Activated naive CD8-positive, alpha-beta T cell treated with anti-CD3 and anti-CD28 coated beads, Interleukin-2, amount 10 ng/mL, durations not matched to agents 7 days and 5 days (primary cell): ENCODE data around the gene BBS2. TPM values are rescaled to one million over a fixed set of nuclear protein-coding genes. Genes with fewer than 3 reads are reported as not detected.

Experiments
- ATAC-seq: fragments of 150-1000 bp; cut with Tn5 transposase; one replicate; pipeline ENCODE4 v1.10.0; 2021; ENCODE audit warnings: low read depth, moderate library complexity
- POLR2A ChIA-PET: fragments of 350-600 bp; sonication (Branson Sonifier 250); formaldehyde crosslinking; loops from one replicate; lab custom pipeline; 2021; ENCODE audit warnings: antibody characterized with exemption; lab: Charles Lee
- DNase-seq: peaks from one replicate; pipeline ENCODE4 v3.0.0; 2021
- H3K27ac Mint-ChIP-seq: one replicate; pipeline ENCODE4 v1.8.0; 2022; ENCODE audit warnings: mild to moderate bottlenecking, mixed read lengths
- H3K27me3 Mint-ChIP-seq: one replicate; pipeline ENCODE4 v1.8.0; 2022; ENCODE audit warnings: mild to moderate bottlenecking, moderate library complexity, mixed read lengths
- H3K36me3 Mint-ChIP-seq: one replicate; pipeline ENCODE4 v1.8.0; 2021; ENCODE audit warnings: mild to moderate bottlenecking, mixed read lengths
- H3K4me1 Mint-ChIP-seq: one replicate; pipeline ENCODE4 v1.8.0; 2021; ENCODE audit warnings: mixed read lengths
- H3K4me3 Mint-ChIP-seq: one replicate; pipeline ENCODE4 v1.8.0; 2022; ENCODE audit warnings: mild to moderate bottlenecking, moderate library complexity, mixed read lengths
- H3K9me3 Mint-ChIP-seq: one replicate; pipeline ENCODE4 v1.8.0; 2021; ENCODE audit warnings: mixed read lengths
- total RNA-seq, 2 experiments: library from RNA; stranded (reverse); gene quantifications; one replicate each; pipeline ENCODE4 v1.2.3, GENCODE V29; 2021

The BBS2 gene
- total RNA-seq, 2 experiments from 2014 or later = 38.2 to 41.5 TPM

DNA sequence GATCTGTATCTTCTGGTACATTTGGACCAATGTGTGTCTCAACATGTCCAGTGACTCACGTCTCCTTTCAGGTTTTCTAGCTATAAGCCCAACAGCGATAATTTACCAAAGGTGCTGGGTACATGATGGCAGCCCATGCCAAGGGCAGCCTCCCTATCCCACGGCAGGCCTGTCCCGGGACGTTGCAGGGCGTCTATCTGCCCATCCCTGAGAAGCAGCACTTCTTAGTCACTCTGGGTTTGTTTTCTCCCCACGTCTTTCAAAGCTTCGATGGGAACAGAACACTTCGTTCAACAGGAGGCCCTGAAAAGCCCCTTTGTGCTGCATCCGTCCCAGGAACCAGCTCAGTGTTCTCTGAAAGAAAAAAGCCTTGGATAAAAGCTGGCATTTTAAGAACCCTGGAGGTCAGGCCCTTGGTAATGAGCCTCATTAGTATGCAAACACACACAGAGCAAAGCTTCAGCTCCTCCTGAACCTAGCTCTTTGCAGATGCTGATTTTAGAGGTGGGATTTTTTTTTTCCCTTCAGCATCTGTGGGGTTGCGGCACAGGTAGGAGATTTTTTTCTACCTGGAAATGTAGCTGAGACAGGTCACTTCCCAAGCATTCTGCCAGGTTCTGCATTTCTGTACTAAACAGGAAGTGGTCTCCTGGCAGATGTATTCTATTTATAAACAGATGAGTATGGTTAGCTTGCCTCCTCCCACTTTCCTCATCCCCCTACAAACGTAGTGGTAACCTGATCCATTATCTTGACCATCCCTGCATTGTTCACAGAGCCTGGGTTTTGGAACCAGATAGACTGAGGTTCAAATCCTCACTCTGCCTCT lies 27.5 kb upstream of the BBS2 start:
- peak overlapping the region; percentile 22 for H3K4me3 Mint-ChIP-seq
- no peak overlapping the region for H3K27ac Mint-ChIP-seq
- H3K4me1 Mint-ChIP-seq = peaks cover 10% of the 10 kb centered on the region
- ATAC-seq (no peak), DNase-seq (no peak)
- no peaks in the 10 kb centered on the region for H3K36me3 Mint-ChIP-seq
- H3K27me3 Mint-ChIP-seq = peaks cover 8% of the 10 kb centered on the region
- POLR2A ChIA-PET = interaction anchor here (0.7 to 1.6 kb wide), 2 partner anchors 28 to 200 kb away, joined by 3 to 4 read pairs; partner anchors contain the start of gene BBS2
- H3K9me3 Mint-ChIP-seq = no peaks in the 10 kb centered on the region

DNA sequence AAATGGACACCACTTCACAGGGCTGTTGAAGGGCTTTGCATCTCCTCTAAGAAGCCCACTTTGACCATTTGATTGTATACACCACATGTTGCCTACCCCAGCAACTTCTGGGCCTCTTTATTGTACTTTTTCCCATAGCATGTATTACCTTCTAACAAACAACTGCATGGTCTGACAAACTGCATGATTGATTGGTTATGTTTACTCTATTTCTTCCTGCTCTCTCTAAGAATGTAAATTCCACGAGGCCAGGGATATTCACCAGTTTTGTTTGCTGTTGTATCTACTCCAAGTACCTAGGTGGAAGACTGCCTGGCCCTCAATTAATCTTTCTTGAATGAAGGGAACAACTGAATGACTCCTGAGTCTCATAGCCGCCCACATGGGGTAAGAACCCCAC lies 22.2 kb upstream of the BBS2 start:
- H3K27me3 Mint-ChIP-seq = peaks cover 14% of the 10 kb centered on the region
- no peaks in the 10 kb centered on the region for H3K36me3 Mint-ChIP-seq
- POLR2A ChIA-PET = no interaction called here
- ATAC-seq (no peak), DNase-seq (no peak)
- H3K9me3 Mint-ChIP-seq = no peaks in the 10 kb centered on the region
- H3K4me1 Mint-ChIP-seq = no peaks in the 10 kb centered on the region
- H3K4me3 Mint-ChIP-seq = no peak overlapping the region
- H3K27ac Mint-ChIP-seq = no peak overlapping the region

DNA sequence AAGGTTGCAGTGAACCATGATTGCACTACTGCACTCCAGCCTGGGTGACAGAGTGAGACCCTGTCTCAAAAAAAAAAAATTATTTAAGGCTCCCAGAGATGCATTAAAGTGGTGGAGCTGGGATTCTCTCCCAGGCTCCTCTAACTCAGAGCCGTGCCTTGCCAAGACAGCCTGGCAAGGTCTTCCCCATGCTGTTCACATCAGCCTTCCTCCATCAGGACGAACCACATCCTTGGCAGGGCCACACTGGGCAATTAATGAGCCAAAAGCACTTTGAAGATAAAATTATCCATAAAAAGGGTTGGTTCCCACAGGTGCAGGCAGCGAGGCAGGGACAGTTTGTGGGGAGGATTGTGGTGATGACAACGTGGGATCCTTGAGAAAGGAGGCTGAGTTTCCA lies 19.8 kb upstream of the BBS2 start:
- no peak overlapping the region for H3K27ac Mint-ChIP-seq
- POLR2A ChIA-PET = no interaction called here
- H3K4me1 Mint-ChIP-seq = no peaks in the 10 kb centered on the region
- H3K4me3 Mint-ChIP-seq = no peak overlapping the region
- H3K9me3 Mint-ChIP-seq = no peaks in the 10 kb centered on the region
- ATAC-seq (no peak), DNase-seq (no peak)
- peaks cover 20% of the 10 kb centered on the region for H3K27me3 Mint-ChIP-seq
- no peaks in the 10 kb centered on the region for H3K36me3 Mint-ChIP-seq

DNA sequence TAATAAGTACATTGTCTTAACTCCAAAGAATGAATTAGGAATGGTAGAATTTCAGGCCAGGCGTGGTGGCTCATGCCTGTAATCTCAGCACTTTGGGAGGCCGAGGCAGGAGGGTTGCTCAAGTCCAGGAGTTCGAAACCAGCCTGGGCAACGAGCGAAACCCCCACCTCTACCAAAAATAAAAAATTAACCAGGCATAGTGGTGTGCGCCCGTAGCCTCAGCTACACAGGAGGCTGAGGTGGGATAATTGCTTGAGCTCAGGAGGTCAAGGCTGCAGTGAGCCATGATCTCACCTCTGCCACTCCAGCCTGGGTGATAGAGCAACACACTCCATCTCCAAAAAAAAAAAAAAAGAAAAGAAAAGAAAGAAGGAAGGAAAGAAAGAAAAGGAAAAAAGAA lies 18.5 kb upstream of the BBS2 start:
- Mint-ChIP-seq H3K4me1 (no peaks in the 10 kb centered on the region), H3K9me3 (no peaks in the 10 kb centered on the region), H3K27me3 (peaks cover 20% of the 10 kb centered on the region), H3K4me3 (no peak overlapping the region), H3K27ac (no peak overlapping the region), H3K36me3 (no peaks in the 10 kb centered on the region)
- POLR2A ChIA-PET = no interaction called here
- DNase-seq (no peak), ATAC-seq (no peak)

DNA sequence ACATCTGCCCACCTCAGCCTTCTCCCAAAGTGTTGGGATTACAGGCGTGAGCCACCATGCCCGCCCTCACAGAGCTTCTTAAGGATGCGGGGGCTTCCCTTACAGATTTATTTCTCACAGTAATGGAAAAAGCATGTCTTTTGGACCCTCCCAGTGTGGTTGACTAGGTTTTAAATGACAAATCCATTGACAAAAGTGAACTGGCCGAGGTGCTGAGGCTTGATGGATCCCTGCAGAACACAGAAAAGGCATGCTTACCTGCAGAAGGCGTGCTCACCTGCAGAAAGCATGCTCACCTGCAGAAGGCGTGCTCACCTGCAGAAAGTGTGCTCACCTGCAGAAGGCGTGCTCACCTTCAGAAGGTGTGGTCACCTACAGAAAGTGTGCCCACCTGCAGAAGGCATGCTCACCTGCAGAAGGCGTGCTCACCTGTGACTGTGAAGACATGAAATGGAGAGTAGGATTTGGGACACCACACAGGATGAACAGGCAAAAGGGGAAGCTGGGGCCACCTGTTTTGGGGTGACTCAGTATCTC lies 15.1 kb upstream of the BBS2 start:
- ATAC-seq = no peak
- no peak overlapping the region for H3K27ac Mint-ChIP-seq
- no peak overlapping the region for H3K4me3 Mint-ChIP-seq

DNA sequence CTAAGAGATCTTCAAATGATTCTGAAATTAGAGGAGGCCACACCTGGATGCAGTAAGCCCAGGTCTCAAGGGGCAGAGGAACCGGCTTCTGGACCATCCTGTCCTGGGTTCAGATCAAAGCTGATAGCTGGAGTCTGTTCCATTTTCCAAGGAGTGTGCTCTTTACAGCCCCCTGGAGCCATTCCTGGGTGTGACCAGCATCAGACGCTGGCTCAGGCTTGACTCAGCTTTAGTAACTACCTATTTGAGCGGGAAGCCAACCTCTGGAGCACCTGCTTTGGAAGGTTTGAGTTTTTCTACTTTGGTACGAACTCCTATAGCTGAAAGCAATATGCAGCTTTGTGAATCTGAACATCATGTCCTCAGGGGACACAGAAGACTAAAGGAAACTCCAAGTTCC lies 12.9 kb upstream of the BBS2 start:
- H3K36me3 Mint-ChIP-seq = no peaks in the 10 kb centered on the region
- H3K27me3 Mint-ChIP-seq = peaks cover 27% of the 10 kb centered on the region
- no peak for DNase-seq
- no peak overlapping the region for H3K4me3 Mint-ChIP-seq
- H3K4me1 Mint-ChIP-seq = no peaks in the 10 kb centered on the region
- POLR2A ChIA-PET = no interaction called here
- H3K27ac Mint-ChIP-seq = no peak overlapping the region
- no peaks in the 10 kb centered on the region for H3K9me3 Mint-ChIP-seq
- ATAC-seq = no peak

More for the DNA sequence above, 15.1 kb upstream of the BBS2 start:
- POLR2A ChIA-PET = interaction anchor here (0.6 kb wide), 1 partner anchor 41 kb away, joined by 4 read pairs; no protein-coding TSS in a partner anchor
- H3K36me3 Mint-ChIP-seq = no peaks in the 10 kb centered on the region
- no peak for DNase-seq
- no peaks in the 10 kb centered on the region for H3K4me1 Mint-ChIP-seq
- peaks cover 24% of the 10 kb centered on the region for H3K27me3 Mint-ChIP-seq
- H3K9me3 Mint-ChIP-seq = no peaks in the 10 kb centered on the region

DNA sequence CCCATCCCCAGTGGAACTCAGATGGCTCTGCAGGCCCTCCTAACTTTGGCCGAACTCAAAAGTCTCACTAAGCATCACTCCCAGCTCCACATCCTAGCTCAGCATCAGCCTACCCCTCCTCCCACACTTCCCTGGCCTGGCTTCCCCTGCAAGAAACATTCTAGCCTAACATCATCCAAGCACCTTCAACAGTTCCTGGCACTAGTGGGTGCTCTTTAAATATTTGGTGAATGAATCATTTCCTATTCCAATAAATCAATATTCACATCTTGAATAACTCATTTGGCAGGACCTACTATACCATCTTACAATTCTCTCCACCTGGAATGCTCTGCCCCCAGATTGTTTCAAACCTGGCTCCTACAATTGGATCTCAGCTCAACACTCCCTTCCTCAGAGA lies 11.0 kb upstream of the BBS2 start:
- ATAC-seq (no peak), DNase-seq (no peak)
- Mint-ChIP-seq H3K9me3 (no peaks in the 10 kb centered on the region), H3K27me3 (peaks cover 31% of the 10 kb centered on the region), H3K36me3 (no peaks in the 10 kb centered on the region), H3K4me1 (no peaks in the 10 kb centered on the region), H3K4me3 (no peak overlapping the region), H3K27ac (no peak overlapping the region)
- POLR2A ChIA-PET = no interaction called here

DNA sequence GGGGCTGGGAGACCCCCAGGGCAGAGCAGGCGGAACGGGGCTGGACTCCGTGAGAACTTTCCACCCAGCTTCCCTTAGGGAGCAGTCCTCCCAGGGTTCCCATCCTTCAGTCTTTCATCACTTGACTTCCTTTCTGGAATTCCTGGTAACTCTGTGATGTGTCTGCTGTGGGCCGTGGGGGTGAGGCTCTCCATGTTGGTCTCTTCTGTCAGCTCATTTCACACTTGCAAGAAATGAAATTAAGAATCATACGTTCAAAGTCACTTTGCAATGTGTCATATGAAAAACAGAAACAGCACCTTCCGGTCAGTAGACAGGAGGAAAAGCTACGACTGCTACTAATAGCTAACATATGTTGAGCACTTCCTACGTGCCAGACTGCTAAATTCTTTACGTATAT lies 5.4 kb upstream of the BBS2 start:
- H3K4me3 Mint-ChIP-seq = no peak overlapping the region
- H3K27me3 Mint-ChIP-seq = peaks cover 20% of the 10 kb centered on the region
- DNase-seq = no peak
- H3K27ac Mint-ChIP-seq = no peak overlapping the region
- H3K4me1 Mint-ChIP-seq = peaks cover 10% of the 10 kb centered on the region
- POLR2A ChIA-PET = interaction anchor here (0.7 kb wide), 1 partner anchor 20 kb away, joined by 3 read pairs; no protein-coding TSS in a partner anchor
- no peaks in the 10 kb centered on the region for H3K9me3 Mint-ChIP-seq
- no peaks in the 10 kb centered on the region for H3K36me3 Mint-ChIP-seq
- no peak for ATAC-seq

DNA sequence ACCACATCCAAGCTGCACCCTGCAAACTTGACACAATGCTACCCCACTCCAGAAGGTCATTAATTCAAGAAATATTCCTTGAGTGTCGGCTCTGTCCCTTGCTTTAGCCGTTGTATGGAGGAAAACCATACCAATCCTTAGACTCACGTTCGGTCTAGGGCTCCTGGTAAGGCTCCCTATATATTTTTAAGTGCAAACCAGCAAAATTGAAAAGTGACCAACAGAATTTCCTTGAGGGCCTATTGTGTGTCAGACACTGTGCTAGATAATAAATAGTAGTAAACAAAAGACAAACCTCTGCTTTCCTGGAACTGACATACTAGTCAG lies 390 bp upstream of the BBS2 start:
- peak; percentile 8 for ATAC-seq
- peak overlapping the region; percentile 8 for H3K27ac Mint-ChIP-seq
- H3K36me3 Mint-ChIP-seq = no peaks in the 10 kb centered on the region
- no peaks in the 10 kb centered on the region for H3K9me3 Mint-ChIP-seq
- no peak for DNase-seq
- peak overlapping the region; percentile 77 for H3K4me3 Mint-ChIP-seq
- H3K27me3 Mint-ChIP-seq = no peaks in the 10 kb centered on the region
- POLR2A ChIA-PET = interaction anchor here (0.6 to 1.7 kb wide), 2 partner anchors 27 to 80 kb away, joined by 3 to 4 read pairs; no protein-coding TSS in a partner anchor
- H3K4me1 Mint-ChIP-seq = peaks cover 16% of the 10 kb centered on the region

DNA sequence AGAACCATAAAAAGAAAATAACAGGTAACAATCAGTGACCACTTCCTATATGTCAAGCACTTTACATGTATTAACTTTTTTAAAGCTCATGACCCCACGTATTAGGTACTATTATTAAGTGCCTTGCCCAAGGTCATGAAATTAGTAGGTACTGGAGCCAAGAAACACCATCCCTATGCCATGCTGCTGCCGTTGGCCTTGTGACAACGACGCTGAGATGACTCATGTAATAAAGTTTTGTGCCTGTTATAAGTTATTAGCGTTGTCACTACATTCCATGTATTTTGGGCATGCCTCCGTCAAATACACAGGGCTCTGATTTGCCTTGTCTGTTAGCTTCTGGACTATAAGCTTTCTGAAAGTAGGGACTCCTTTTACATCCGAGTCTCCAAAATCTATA lies 1.4 kb downstream of the BBS2 start:
- peak overlapping the region; percentile 54 for H3K4me3 Mint-ChIP-seq
- no peaks in the 10 kb centered on the region for H3K36me3 Mint-ChIP-seq
- no peak overlapping the region for H3K27ac Mint-ChIP-seq
- DNase-seq (no peak), ATAC-seq (no peak)
- POLR2A ChIA-PET = interaction anchor here (0.7 kb wide), 1 partner anchor 158 kb away, joined by 3 read pairs; no protein-coding TSS in a partner anchor
- no peaks in the 10 kb centered on the region for H3K27me3 Mint-ChIP-seq
- H3K9me3 Mint-ChIP-seq = no peaks in the 10 kb centered on the region
- H3K4me1 Mint-ChIP-seq = peaks cover 18% of the 10 kb centered on the region

DNA sequence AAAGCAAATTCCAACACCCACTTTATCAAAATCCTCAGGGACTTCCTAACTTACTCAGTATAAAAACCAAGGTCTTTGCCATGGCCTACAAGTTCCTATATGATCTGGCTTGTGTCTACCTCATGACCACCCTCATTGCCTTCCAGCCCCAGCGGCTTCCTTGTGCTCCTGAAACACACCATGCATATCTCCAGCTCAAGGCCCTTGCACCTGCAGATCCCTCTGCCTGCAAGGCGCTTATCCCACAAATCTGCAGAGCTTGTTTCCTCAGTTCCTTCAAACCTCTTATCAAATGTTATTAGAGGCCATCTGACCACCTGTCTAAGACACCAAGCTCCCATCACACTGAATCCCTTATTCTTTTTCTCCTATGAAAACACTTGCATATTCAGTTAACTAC lies 2.6 kb downstream of the BBS2 start:
- POLR2A ChIA-PET = no interaction called here
- H3K27ac Mint-ChIP-seq = no peak overlapping the region
- no peaks in the 10 kb centered on the region for H3K9me3 Mint-ChIP-seq
- DNase-seq (no peak), ATAC-seq (no peak)
- H3K4me1 Mint-ChIP-seq = peaks cover 21% of the 10 kb centered on the region
- H3K27me3 Mint-ChIP-seq = no peaks in the 10 kb centered on the region
- no peak overlapping the region for H3K4me3 Mint-ChIP-seq
- H3K36me3 Mint-ChIP-seq = peaks cover 2% of the 10 kb centered on the region

DNA sequence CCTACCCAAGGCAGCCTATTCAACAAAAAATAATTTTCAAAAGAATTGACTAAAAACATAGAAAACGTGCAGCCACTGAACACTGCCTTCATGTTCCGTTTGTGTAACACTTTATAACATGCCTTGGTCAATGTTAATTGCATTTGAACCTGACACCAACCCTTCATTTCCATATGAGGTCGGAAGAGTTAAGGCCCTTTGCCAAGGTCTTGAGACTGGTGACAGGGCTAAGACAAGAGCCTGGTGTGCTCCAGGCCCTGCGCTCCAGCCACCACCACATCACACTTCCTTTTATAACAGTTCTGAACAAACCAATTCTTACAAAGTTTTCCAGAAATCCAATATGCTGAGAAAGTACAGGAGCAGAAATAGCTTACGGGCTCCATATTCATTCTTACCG lies 4.2 kb downstream of the BBS2 start:
- Mint-ChIP-seq H3K27me3 (no peaks in the 10 kb centered on the region), H3K4me3 (no peak overlapping the region), H3K27ac (no peak overlapping the region), H3K4me1 (peaks cover 16% of the 10 kb centered on the region), H3K36me3 (peaks cover 3% of the 10 kb centered on the region), H3K9me3 (no peaks in the 10 kb centered on the region)
- ATAC-seq = no peak
- POLR2A ChIA-PET = no interaction called here
- no peak for DNase-seq

DNA sequence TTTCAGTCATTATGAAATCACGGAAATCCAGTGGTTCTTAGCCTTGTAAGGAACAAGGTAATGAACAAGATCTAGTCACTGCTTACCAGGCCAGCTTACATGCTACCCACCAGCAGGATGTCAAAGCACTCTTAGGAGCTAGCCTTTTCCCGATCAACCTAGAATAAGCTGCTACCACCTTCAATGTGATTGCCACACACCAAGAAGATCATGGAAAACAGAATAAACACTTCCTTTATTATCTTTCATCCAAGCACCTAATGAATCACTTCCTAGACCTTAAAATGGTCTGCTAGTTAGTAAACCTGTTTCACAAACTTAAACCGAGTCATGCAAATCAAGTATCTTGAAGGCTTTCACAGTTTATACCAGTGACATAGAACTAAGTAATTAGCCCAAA lies 5.0 kb downstream of the BBS2 start:
- POLR2A ChIA-PET = interaction anchor here (0.5 kb wide), 1 partner anchor 416 kb away, joined by 4 read pairs; no protein-coding TSS in a partner anchor
- Mint-ChIP-seq H3K9me3 (no peaks in the 10 kb centered on the region), H3K27ac (no peak overlapping the region), H3K4me1 (peaks cover 9% of the 10 kb centered on the region), H3K4me3 (no peak overlapping the region), H3K27me3 (no peaks in the 10 kb centered on the region), H3K36me3 (peaks cover 6% of the 10 kb centered on the region)
- no peak for ATAC-seq
- no peak for DNase-seq

DNA sequence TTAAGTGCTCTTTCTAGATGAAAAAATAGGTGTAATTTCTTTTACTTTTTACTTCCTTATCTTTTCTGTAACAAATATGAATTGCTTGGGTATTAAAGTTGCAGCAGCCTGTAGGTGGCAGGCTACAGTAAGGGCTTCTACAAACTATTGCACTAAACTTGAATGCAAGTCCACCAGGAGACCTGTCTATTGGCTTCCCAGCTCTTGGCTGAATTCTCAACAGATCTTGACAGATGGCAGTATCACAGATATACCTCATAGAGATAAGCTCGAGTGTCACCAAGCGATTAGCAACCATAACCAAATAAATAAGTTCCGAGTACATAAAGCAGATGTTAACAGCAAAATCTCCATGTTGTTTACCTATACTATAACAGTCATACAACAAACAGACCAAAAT lies 5.9 kb downstream of the BBS2 start:
- no peaks in the 10 kb centered on the region for H3K27me3 Mint-ChIP-seq
- peak; percentile 78 for ATAC-seq
- H3K36me3 Mint-ChIP-seq = peaks cover 6% of the 10 kb centered on the region
- H3K9me3 Mint-ChIP-seq = no peaks in the 10 kb centered on the region
- DNase-seq = no peak
- POLR2A ChIA-PET = no interaction called here
- H3K27ac Mint-ChIP-seq = no peak overlapping the region
- no peak overlapping the region for H3K4me3 Mint-ChIP-seq
- peaks cover 7% of the 10 kb centered on the region for H3K4me1 Mint-ChIP-seq
